Measurements from ENCODE around the gene ZNF628.

Gene ZNF628

DNA sequence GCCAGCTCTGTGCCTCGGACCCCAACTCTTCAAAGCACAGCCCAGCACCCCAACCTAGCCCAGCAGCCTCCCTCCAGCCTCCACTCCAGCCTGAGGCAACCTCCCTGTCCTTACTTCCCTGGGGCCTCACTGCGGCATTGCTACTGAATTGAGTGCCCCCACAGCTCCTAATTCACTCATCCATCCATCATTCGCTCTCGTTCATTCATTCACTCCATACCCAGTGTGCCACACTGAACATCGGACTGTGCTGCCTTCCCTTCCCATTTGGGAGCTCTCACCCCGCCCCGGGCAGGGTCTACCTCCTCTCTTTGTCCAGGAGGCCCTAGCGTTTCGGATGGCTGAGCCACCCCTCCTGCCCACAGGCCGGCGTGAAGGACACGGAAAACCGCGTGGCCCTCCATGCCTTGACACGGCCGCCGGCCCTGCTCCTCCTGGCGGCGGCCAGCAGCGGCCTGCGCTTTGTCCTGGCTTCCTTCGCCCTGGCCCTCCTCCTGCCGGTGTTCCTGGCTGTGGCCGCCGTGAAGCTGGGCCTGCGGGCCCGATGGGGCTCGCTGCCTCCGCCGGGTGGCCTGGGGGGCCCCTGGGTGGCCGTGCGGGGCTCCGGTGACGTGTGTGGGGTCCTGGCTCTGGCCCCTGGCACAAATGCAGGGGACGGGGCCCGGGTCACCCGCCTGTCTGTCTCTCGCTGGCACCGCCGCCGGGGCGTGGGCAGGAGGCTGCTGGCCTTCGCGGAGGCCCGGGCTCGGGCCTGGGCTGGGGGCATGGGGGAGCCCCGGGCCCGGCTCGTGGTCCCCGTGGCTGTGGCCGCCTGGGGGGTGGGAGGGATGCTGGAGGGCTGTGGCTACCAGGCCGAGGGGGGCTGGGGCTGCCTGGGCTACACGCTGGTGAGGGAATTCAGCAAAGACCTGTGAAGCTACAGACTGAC, 9.9 kb downstream of the ZNF628 start:
- Histone ChIP-seq H2AFZ (ENCODE audit: low read depth) (no peak overlapping the region), H3K79me2 (ENCODE audit: insufficient read depth, low read depth) (no peaks in the 10 kb centered on the region), H3K27me3 (ENCODE audit: insufficient read depth, low read depth) (peaks cover 39% of the 10 kb centered on the region; the same call in 1 of the 2 replicates), H3K27ac (no peak overlapping the region), H3K9ac (no peak overlapping the region), H3K4me3 (IDR thresholded peaks at IDR 0.05; ENCODE audit: insufficient read depth, low read depth, low read length) (no peak overlapping the region), H3K4me1 (ENCODE audit: low read depth, poor library complexity, severe bottlenecking) (no peaks in the 10 kb centered on the region), H3K4me2 (no peak overlapping the region), H4K20me1 (ENCODE audit: insufficient read depth) (no peaks in the 10 kb centered on the region), H3K36me3 (ENCODE audit: insufficient read depth) (no peaks in the 10 kb centered on the region)
- TF ChIP-seq, protein P1, sequence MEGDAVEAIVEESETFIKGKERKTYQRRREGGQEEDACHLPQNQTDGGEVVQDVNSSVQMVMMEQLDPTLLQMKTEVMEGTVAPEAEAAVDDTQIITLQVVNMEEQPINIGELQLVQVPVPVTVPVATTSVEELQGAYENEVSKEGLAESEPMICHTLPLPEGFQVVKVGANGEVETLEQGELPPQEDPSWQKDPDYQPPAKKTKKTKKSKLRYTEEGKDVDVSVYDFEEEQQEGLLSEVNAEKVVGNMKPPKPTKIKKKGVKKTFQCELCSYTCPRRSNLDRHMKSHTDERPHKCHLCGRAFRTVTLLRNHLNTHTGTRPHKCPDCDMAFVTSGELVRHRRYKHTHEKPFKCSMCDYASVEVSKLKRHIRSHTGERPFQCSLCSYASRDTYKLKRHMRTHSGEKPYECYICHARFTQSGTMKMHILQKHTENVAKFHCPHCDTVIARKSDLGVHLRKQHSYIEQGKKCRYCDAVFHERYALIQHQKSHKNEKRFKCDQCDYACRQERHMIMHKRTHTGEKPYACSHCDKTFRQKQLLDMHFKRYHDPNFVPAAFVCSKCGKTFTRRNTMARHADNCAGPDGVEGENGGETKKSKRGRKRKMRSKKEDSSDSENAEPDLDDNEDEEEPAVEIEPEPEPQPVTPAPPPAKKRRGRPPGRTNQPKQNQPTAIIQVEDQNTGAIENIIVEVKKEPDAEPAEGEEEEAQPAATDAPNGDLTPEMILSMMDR (conservative IDR thresholded peaks at IDR 0.05; ENCODE audit: low read depth, low read length), result no peak

DNA sequence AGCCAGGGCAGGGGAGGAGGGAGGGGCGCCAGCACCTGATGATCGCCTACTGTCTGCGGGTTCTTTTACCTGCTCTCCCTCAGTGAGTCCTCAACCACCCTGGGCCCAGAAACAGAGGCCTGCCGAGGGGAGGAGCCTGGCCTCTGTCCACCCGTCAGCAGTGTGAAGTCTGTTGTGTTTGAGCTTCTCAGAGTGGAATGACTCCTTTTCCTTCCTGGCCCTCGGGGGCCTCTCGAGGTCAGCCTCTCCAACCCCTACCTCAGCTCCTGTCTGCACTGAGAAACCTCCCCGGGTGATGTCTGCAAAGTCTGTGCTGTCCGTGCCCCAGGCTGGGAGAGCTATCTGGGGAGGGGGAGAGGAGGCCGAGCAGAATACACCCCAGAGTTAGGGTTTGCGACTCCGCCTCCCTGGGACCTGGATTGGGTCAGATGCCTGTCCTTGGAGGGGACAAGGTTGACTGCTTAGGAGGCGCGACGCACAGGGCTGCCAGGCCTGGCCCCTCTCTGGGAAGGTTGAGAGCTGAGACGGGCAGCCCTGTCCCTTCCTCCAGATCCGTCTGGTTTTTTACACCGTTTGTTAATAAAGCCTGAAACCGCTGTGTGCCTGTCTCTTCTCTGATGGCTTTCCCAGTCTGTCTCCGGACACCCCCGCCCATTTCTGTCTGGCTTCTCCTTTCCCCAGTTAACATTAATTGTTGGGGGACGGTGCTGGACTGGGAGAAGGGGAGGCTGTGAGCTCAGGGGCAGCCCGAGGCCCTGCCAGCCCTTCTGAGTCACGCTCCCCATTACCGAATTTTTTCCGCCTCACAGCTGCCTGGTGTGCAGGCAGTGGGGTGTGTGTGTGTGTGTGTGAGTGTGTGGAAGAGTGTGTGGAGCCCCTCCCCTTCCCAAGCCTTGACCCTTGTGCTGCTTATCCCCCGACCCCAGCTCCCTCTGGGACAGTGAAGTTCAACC, 10.8 kb downstream of the ZNF628 start:
- Histone ChIP-seq H2AFZ (ENCODE audit: low read depth) (no peak overlapping the region), H3K9ac (no peak overlapping the region), H3K4me3 (IDR thresholded peaks at IDR 0.05; ENCODE audit: insufficient read depth, low read depth, low read length) (no peak overlapping the region), H3K4me1 (ENCODE audit: low read depth, poor library complexity, severe bottlenecking) (no peaks in the 10 kb centered on the region), H4K20me1 (ENCODE audit: insufficient read depth) (no peaks in the 10 kb centered on the region), H3K27ac (no peak overlapping the region), H3K4me2 (no peak overlapping the region), H3K79me2 (ENCODE audit: insufficient read depth, low read depth) (no peaks in the 10 kb centered on the region), H3K27me3 (ENCODE audit: insufficient read depth, low read depth) (peaks cover 48% of the 10 kb centered on the region; the same call in 1 of the 2 replicates), H3K36me3 (ENCODE audit: insufficient read depth) (no peaks in the 10 kb centered on the region)
- TF ChIP-seq, protein P1 (conservative IDR thresholded peaks at IDR 0.05; ENCODE audit: low read depth, low read length), result no peak

GRCh38 chr19:55487924-55488687, 11.7 kb downstream of the ZNF628 start, which contains the start of gene SSC5D:
SSC5D (plus strand) TSS chr19:55488436; CDS start chr19:55488590, 154 bp downstream.
- no peak within 1 kb of the TSS for H3K4me2 ChIP-seq
- no peak within 1 kb of the TSS for H3K4me3 ChIP-seq (IDR thresholded peaks at IDR 0.05; ENCODE audit: insufficient read depth, low read depth, low read length)
- no peaks in the 10 kb centered on the region for H3K36me3 ChIP-seq (ENCODE audit: insufficient read depth)
- H4K20me1 ChIP-seq (ENCODE audit: insufficient read depth), result no peaks in the 10 kb centered on the region
- peaks cover 56% of the 10 kb centered on the region; the same call in 1 of the 2 replicates for H3K27me3 ChIP-seq (ENCODE audit: insufficient read depth, low read depth)
- H3K79me2 ChIP-seq (ENCODE audit: insufficient read depth, low read depth), result no peaks in the 10 kb centered on the region
- no peak within 1 kb of the TSS for H3K9ac ChIP-seq
- no peak within 1 kb of the TSS for H2AFZ ChIP-seq (ENCODE audit: low read depth)
- no peaks in the 10 kb centered on the region for H3K4me1 ChIP-seq (ENCODE audit: low read depth, poor library complexity, severe bottlenecking)
- H3K27ac ChIP-seq, result no peak within 1 kb of the TSS
- TF ChIP-seq, protein P1 (conservative IDR thresholded peaks at IDR 0.05; ENCODE audit: low read depth, low read length), result no peak
